ENCODE data around the gene TNFSF4. TPM values are rescaled to one million over a fixed set of nuclear protein-coding genes. Genes with fewer than 3 reads are reported as not detected.

The TNFSF4 gene
- polyA plus RNA-seq, 1 of the 3 experiments (the other 2 are of a cell fraction): 25.9 TPM

DNA sequence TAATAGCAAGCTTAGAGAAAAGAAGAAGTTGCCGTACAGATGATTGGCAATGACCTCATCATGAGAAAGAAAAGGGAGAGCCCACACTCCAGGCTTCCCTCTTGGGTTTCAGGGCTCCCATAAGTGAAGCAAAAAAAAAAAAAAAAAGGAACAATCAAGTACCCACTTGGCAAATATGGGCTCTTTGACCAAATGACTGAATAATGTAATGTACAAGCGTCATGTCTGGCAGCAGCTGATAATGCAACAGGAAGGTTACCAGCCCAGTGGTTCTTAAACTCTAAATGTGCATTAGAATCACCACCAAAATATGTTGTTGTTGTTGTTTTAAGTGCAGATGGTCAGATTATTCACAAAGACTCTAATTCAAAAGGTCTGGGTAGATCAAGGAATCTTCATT lies 13.5 kb downstream of the TNFSF4 start:
- DNase-seq: no peak
- ChIA-PET CTCF (interaction anchor here (0.9 kb wide), 1 partner anchor 31 kb away, joined by 3 read pairs; no protein-coding TSS in a partner anchor), POLR2A (interaction anchor here (0.6 kb wide), 1 partner anchor 22 kb away, joined by 3 read pairs; no protein-coding TSS in a partner anchor)
- no peak overlapping the region for H3K9ac ChIP-seq
- no peak overlapping the region for H3K4me3 ChIP-seq (ENCODE audit: low read depth in 2 of 2, low read length in 1 of 2)
- H3K4me1 ChIP-seq (ENCODE audit: control insufficient read depth in 1 of 2, insufficient read depth in 2 of 2, low read depth in 1 of 2, low read length in 1 of 2): peaks cover 6 to 8% of the 10 kb centered on the region in 2 experiments; a peak in 3 of 4 replicates
- peaks cover 0 to 4% of the 10 kb centered on the region in 2 experiments for H3K36me3 ChIP-seq (replicated peaks in 1 of 2; ENCODE audit: control insufficient read depth in 1 of 2, insufficient read depth in 2 of 2, low read length in 1 of 2)
- H3F3A ChIP-seq (replicated peaks; ENCODE audit: insufficient read depth): peaks cover 8% of the 10 kb centered on the region
- H4K20me1 ChIP-seq (ENCODE audit: insufficient read depth): no peaks in the 10 kb centered on the region
- H3K27ac ChIP-seq (ENCODE audit: low read depth in 2 of 2, low read length in 1 of 2): peak overlapping the region in 1 of 2 experiments; percentile 48; a peak in 2 of 4 replicates
- H3K9me3 ChIP-seq: no peaks in the 10 kb centered on the region
- H3K27me3 ChIP-seq (ENCODE audit: insufficient read depth): no peaks in the 10 kb centered on the region
- WGBS (ENCODE audit: low lambda C conversion rate): 66% methylated on average over 2 of the region's 2 CpGs
- no peak overlapping the region for H3K4me2 ChIP-seq
- H3K9me2 ChIP-seq: no peaks in the 10 kb centered on the region
- no peak for TF ChIP-seq NRF1 (IDR thresholded peaks at IDR 0.05; ENCODE audit: low read depth, low read length)
- TF ChIP-seq, protein P1, sequence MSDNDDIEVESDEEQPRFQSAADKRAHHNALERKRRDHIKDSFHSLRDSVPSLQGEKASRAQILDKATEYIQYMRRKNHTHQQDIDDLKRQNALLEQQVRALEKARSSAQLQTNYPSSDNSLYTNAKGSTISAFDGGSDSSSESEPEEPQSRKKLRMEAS (IDR thresholded peaks at IDR 0.05; ENCODE audit: low read depth): no peak
- no peak for TF ChIP-seq RFX5 (IDR thresholded peaks at IDR 0.05; ENCODE audit: low read length)
- no peak for TF ChIP-seq FOXJ3 (CRISPR knock-in tag; IDR thresholded peaks at IDR 0.05)
- no peak for TF ChIP-seq ELF1 (IDR thresholded peaks at IDR 0.05)
- TF ChIP-seq FOXM1 (IDR thresholded peaks at IDR 0.05; ENCODE audit: low read depth): no peak
- TF ChIP-seq CHD2 (IDR thresholded peaks at IDR 0.05; ENCODE audit: low read length, partially characterized antibody): no peak
- peak; percentile 28; the same call in 1 of the 2 replicates for TF ChIP-seq RXRA (IDR thresholded peaks at IDR 0.05; ENCODE audit: borderline replicate concordance, low read depth)
- TF ChIP-seq, protein P2, sequence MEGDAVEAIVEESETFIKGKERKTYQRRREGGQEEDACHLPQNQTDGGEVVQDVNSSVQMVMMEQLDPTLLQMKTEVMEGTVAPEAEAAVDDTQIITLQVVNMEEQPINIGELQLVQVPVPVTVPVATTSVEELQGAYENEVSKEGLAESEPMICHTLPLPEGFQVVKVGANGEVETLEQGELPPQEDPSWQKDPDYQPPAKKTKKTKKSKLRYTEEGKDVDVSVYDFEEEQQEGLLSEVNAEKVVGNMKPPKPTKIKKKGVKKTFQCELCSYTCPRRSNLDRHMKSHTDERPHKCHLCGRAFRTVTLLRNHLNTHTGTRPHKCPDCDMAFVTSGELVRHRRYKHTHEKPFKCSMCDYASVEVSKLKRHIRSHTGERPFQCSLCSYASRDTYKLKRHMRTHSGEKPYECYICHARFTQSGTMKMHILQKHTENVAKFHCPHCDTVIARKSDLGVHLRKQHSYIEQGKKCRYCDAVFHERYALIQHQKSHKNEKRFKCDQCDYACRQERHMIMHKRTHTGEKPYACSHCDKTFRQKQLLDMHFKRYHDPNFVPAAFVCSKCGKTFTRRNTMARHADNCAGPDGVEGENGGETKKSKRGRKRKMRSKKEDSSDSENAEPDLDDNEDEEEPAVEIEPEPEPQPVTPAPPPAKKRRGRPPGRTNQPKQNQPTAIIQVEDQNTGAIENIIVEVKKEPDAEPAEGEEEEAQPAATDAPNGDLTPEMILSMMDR (IDR thresholded peaks at IDR 0.05): no peak
- TF ChIP-seq TCF12 (IDR thresholded peaks at IDR 0.05): peak; percentile 85
- TF ChIP-seq, protein P3, sequence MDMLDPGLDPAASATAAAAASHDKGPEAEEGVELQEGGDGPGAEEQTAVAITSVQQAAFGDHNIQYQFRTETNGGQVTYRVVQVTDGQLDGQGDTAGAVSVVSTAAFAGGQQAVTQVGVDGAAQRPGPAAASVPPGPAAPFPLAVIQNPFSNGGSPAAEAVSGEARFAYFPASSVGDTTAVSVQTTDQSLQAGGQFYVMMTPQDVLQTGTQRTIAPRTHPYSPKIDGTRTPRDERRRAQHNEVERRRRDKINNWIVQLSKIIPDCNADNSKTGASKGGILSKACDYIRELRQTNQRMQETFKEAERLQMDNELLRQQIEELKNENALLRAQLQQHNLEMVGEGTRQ (IDR thresholded peaks at IDR 0.05; ENCODE audit: borderline replicate concordance, low read depth, low read length): no peak
- peak; percentile 42; the same call in 1 of the 2 replicates for TF ChIP-seq NFIC (IDR thresholded peaks at IDR 0.05; ENCODE audit: borderline replicate concordance)
- TF ChIP-seq MEF2A (IDR thresholded peaks at IDR 0.05; ENCODE audit: borderline replicate concordance, low read depth): no peak
- no peak for TF ChIP-seq YY1 (IDR thresholded peaks at IDR 0.05; ENCODE audit: low read depth)
- TF ChIP-seq JUND (IDR thresholded peaks at IDR 0.05): peak; percentile 40; the same call in 1 of the 2 replicates
- no peak for TF ChIP-seq SMC3 (IDR thresholded peaks at IDR 0.05; ENCODE audit: low read depth, low read length)
- TF ChIP-seq FOSL2 (IDR thresholded peaks at IDR 0.05; ENCODE audit: borderline replicate concordance, low read depth): peak; percentile 19; the same call in 1 of the 2 replicates
- TF ChIP-seq POLR2AphosphoS5 (IDR thresholded peaks at IDR 0.05; ENCODE audit: low read depth, low read length): no peak
- TF ChIP-seq, protein P4, sequence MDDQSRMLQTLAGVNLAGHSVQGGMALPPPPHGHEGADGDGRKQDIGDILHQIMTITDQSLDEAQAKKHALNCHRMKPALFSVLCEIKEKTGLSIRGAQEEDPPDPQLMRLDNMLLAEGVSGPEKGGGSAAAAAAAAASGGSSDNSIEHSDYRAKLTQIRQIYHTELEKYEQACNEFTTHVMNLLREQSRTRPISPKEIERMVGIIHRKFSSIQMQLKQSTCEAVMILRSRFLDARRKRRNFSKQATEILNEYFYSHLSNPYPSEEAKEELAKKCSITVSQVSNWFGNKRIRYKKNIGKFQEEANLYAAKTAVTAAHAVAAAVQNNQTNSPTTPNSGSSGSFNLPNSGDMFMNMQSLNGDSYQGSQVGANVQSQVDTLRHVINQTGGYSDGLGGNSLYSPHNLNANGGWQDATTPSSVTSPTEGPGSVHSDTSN (IDR thresholded peaks at IDR 0.05): peak; percentile 58
- TF ChIP-seq MXI1 (IDR thresholded peaks at IDR 0.05; ENCODE audit: low read depth, low read length): no peak
- no peak for TF ChIP-seq GATA2 (CRISPR knock-in tag; IDR thresholded peaks at IDR 0.05)
- TF ChIP-seq EP300 (IDR thresholded peaks at IDR 0.05; ENCODE audit: borderline replicate concordance in 1 of 2, low read depth in 1 of 2, low read length in 1 of 2): peak in 1 of 2 experiments; percentile 55; a peak in 1 of 4 replicates
- peak; percentile 46; the same call in 1 of the 2 replicates for TF ChIP-seq TEAD4 (IDR thresholded peaks at IDR 0.05; ENCODE audit: borderline replicate concordance, insufficient read depth)
- H3K79me2 ChIP-seq (ENCODE audit: insufficient read depth): no peaks in the 10 kb centered on the region
- no peak overlapping the region for H2AFZ ChIP-seq (ENCODE audit: low read depth)

All from SK-N-SH (cell line).